ENCODE measurements around the gene MAPK1.
"Not testable (repeated sequence)": the region's sequence is repeated elsewhere in the genome, so short reads cannot be mapped to it uniquely, and the experiment has no call there.

The MAPK1 gene

DNA sequence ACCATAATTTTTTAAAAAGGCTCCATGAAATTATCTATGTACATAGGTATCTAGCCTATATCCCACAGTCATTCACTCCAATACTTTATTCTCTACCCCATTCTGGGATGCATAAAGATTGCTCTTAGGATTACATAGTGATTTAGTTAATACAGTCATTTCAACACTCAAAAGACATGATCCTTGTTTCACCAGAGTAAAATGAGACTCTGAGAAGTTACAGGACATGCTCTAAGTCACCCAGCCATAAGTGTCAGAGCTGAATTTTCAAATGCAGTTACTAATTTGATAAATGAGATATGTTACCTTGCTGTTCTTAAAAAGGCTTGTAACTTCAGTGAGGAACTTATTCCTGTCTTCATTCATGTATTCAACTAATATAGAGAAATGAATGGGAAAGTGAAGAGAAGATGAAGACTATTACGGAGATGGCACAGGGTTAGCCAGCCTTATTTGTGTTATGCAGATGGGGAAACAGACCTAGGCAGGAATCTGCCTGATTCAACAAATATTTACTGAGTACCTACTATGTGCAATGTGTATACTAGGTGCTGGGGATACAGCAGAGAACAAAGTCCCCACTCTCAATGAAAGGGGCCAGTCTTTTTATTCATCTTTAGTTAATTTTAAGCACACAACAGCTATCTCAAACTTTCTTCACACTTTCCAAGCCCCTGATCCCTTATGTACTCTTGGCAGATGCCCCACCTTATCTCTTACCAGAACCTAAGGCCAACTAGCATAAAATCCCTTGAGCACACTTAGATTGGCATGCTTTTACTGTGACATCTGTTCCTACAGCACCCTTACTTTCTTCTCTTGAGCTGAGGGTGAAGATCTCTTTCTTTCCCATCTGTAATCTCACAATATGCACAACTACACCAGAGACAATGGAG, 21.6 kb downstream of the MAPK1 start:
- no peak overlapping the region for H3K27ac ChIP-seq
- ChIA-PET POLR2A (ENCODE audit: low non-redundant PET) (no interaction called here), CTCF (no interaction called here)
- no peak for DNase-seq (ENCODE audit: low spot score)
- TF ChIP-seq, protein P1, sequence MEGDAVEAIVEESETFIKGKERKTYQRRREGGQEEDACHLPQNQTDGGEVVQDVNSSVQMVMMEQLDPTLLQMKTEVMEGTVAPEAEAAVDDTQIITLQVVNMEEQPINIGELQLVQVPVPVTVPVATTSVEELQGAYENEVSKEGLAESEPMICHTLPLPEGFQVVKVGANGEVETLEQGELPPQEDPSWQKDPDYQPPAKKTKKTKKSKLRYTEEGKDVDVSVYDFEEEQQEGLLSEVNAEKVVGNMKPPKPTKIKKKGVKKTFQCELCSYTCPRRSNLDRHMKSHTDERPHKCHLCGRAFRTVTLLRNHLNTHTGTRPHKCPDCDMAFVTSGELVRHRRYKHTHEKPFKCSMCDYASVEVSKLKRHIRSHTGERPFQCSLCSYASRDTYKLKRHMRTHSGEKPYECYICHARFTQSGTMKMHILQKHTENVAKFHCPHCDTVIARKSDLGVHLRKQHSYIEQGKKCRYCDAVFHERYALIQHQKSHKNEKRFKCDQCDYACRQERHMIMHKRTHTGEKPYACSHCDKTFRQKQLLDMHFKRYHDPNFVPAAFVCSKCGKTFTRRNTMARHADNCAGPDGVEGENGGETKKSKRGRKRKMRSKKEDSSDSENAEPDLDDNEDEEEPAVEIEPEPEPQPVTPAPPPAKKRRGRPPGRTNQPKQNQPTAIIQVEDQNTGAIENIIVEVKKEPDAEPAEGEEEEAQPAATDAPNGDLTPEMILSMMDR (conservative IDR thresholded peaks at IDR 0.05; ENCODE audit: low read depth) = no peak

DNA sequence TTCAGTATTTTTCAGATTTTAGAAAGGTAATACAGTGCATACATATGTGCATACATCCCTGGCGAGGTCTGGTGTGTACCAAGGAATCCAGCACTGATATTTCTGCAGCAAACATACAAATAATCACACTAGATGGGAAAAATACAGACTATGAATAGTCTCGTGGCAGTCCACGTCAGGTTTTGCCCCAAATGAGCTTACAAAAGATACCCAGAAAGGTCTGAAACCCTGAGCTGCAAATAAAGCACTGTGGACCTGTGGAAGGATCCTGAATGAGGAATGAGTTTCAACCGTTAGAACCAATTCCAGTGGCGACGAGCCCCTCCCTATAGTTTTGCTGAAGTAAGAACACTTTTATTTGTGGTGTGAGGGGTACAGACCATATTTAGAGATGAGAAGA, 24.5 kb downstream of the MAPK1 start:
- TF ChIP-seq, protein P1 (conservative IDR thresholded peaks at IDR 0.05; ENCODE audit: low read depth) = no peak
- CTCF ChIA-PET = no interaction called here
- H3K27ac ChIP-seq = no peak overlapping the region
- POLR2A ChIA-PET (ENCODE audit: low non-redundant PET) = no interaction called here
- DNase-seq (ENCODE audit: low spot score) = no peak

DNA sequence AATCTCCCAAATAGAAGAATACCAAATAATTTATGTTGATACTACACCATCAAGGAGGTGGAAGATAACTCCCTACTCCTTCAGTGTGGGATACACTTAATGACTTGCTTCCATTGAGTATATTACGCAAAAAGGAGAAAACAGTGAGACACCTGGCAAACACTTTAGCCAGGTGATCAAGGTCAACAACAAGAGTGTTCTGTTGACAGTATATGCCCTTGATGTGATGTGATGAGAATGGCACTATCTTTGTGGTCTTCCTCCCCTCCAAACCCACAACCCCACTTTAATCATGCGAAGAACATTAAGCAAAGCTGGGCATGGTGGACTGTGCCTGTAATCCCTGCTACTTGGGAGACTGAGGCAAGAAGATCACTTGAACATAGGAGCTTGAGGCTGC, 26.0 kb downstream of the MAPK1 start:
- TF ChIP-seq, protein P1 (conservative IDR thresholded peaks at IDR 0.05; ENCODE audit: low read depth) = no peak
- POLR2A ChIA-PET (ENCODE audit: low non-redundant PET) = interaction anchor here (0.5 kb wide), 1 partner anchor 176 kb away, joined by 3 read pairs; the partner anchor contains the start of gene PPIL2
- no peak overlapping the region for H3K27ac ChIP-seq
- DNase-seq (ENCODE audit: low spot score) = no peak
- CTCF ChIA-PET = no interaction called here

DNA sequence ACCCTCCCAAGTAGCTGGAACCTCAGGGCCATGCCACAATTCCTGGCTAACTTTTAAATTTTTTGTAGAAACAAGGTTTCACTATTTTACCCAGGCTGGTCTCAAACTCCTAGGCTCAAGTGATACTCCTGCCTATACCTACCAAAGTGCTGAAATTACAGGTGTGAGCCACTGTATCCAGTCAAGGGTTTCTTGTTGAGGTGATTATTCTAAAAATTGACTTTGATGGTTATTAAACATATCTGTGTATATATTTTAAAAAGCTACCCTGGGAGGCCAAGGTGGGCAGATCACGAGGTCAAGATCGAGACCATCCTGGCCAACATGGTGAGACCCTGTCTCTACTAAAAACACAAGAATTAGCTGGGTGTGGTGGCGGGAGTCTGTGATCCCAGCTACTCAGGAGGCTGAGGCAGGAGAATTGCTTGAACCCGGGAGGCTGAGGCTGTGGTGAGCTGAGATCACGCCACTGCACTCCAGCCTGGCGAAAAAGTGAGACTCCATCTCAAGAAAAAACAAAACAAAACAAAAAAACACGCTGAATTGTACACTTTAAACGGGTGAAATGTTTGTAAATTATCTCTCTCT, 27.1 kb downstream of the MAPK1 start:
- CTCF ChIA-PET = no interaction called here

DNA sequence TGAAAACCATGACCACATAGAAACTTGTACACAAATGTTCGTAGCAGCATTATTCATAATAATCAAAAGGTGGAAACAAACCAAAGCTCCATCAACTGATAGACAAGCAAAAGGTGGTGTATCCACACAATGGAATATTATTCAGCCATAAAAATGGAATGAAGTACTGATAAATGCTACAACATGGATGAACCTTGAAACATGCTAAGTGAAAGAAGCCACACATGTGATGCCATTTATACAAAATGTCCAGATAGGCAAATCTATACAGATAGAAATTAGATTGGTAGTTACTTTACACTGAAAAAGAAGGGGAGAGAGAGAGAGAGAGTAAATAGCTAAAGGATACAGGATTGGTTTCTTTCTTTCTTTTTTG, 27.7 kb downstream of the MAPK1 start:
- DNase-seq (ENCODE audit: low spot score) = no peak
- POLR2A ChIA-PET (ENCODE audit: low non-redundant PET) = no interaction called here
- TF ChIP-seq, protein P1 (conservative IDR thresholded peaks at IDR 0.05; ENCODE audit: low read depth) = no peak
- CTCF ChIA-PET = no interaction called here
- H3K27ac ChIP-seq = no peak overlapping the region

More for the DNA sequence above, 27.1 kb downstream of the MAPK1 start:
- POLR2A ChIA-PET (ENCODE audit: low non-redundant PET) = no interaction called here
- DNase-seq (ENCODE audit: low spot score) = no peak
- no peak overlapping the region for H3K27ac ChIP-seq
- TF ChIP-seq, protein P1 (conservative IDR thresholded peaks at IDR 0.05; ENCODE audit: low read depth) = no peak

DNA sequence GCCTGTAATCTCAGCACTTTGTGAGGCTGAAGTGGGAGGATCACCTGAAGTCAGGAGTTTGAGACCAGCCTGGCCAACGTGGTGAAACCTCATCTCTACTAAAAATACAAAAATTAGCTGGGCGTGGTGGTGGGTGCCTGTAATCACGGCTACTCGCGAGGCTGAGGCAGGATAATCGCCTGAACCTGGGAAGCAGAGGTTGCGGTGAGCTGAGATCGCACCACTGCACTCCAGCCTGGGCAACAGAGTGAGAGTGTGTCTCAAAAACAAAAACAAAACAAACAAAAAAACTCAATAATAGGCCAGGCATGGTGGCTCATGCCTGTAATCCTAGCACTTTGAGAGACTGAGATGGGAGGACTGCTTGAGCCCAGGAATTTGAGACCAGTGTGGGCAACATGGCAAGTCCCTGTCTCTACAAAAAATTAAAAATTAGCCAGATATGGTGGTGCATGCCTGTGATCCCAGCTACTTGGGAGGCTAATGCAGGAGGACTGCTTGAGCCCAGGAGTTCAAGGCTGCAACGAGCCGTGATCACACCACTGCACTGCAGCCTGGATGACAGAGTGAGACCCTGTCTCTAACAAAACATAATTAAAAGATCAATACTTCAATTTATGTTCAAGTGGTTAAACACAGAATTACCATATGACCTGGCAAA, 28.2 kb downstream of the MAPK1 start:
- H3K27ac ChIP-seq = 0 out of 2 replicates have a peak overlapping the region, but pooled peaks have one; percentile 27
- DNase-seq (ENCODE audit: low spot score); POLR2A ChIA-PET (ENCODE audit: low non-redundant PET); CTCF ChIA-PET: not testable (repeated sequence)

Data from RWPE1 (cell line).